GM19023 (cell line): ENCODE measurements around the gene GPD2.
A peak's percentile ranks its signal among the peaks of the same experiment; 100 is the strongest.

ENCODE experiments used
- ATAC-seq: cut with Tn5 transposase; IDR thresholded peaks from one replicate; pipeline ENCODE4 v1.9.1; 2021; ENCODE audit warnings: mild to moderate bottlenecking, moderate library complexity; ENCODE audit not compliant: unreplicated experiment

Gene GPD2

DNA sequence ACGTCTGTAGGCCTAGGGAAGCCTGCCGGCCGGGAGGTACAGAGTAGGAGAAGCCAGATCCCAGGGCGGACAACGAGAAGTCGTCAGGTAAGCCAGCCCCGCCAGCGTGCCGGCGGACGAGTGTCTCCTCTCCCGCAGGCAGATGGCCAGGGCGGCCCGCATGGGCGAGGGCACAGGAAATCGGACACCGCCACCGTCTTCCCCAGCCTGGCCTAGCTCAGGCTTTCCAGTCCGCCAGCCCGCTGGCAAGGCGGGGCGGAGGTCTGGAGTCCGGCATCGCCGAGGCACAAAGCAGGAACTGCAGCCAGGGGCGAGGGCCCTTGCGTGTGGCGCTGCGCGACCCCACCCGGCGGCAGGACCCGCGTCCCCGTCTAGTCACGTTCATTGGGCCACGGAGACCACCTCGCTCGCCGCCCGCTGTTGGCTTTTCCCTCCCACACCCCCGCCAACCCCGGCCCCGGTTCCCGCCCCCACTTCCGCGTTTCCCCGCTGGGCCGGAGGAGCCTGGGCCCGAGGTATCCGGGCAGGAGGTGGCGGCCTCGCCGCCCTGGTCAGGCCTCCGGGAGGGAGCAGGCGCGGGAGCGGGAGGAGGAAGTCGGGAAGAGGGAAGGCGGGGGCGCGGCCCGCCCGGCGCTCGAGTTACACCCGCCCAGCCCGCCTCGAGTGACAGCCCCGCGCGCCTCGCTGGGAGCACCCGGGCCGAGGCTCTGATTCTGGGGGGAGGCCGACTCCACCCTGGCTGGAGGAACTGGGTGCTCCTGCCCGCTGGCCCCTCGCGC, at the start of gene GPD2:
Gene GPD2, plus strand, starts transcription at position 662 of the 779 bp plus-strand sequence. CDS start 39,727 bp downstream, outside the sequence.
- peak; percentile 63 for ATAC-seq

DNA sequence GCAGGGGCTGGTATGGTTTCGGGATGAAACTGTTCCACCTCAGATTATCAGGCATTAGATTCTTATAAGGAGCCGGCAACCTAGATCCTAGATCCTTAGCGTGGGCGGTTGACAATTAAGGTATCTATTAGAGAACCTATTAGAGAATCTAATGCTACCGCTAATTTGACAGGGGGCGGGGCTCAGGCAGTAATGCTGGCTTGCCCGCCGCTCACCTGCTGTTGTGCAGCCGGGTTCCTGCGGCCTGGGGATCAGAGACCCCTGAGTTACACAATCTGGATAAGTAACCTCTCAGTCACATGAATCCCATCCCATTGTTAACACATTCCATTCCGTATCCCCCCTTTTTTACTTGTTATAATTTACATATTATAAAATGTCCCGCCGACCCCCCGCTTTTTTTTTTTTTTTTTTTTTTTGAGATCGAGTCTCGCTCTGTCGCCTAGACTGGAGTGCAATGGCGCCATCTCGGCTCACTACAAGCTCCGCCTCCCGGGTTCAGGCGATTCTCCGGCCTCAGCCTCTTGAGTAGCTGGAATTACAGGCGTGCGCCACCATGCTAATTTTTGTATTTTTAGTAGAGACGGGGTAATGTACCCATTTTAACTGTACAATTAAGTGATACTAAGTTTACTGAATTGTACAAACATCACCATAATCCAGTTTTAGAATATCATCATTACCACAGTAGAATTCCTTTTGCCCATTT, 42.0 kb upstream of the GPD2 start:
- no peak for ATAC-seq

DNA sequence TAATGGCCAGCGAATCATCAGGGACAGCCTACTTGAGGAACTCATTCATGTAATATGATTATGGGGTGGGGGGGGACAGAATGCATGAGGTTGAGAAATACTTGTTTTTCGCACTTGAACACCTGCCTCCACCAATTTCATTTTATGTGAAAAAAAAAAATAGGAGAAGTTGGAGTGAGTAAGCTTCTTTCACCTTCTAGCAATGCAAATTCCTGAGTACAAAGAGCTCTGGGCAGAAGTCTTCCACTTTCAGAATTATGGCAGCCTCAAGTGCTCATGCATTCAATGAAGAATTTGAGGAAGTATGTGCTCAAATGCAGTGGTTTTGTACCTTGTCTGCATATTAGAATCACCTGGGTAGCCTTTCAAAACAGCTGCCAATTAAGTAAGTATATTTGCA, 40.1 kb upstream of the GPD2 start:
- ATAC-seq: no peak

GRCh38 chr2:156397229-156397628, 39.0 kb upstream of the GPD2 start:
- ATAC-seq: no peak

GRCh38 chr2:156398176-156398575, 38.0 kb upstream of the GPD2 start:
- no peak for ATAC-seq

DNA sequence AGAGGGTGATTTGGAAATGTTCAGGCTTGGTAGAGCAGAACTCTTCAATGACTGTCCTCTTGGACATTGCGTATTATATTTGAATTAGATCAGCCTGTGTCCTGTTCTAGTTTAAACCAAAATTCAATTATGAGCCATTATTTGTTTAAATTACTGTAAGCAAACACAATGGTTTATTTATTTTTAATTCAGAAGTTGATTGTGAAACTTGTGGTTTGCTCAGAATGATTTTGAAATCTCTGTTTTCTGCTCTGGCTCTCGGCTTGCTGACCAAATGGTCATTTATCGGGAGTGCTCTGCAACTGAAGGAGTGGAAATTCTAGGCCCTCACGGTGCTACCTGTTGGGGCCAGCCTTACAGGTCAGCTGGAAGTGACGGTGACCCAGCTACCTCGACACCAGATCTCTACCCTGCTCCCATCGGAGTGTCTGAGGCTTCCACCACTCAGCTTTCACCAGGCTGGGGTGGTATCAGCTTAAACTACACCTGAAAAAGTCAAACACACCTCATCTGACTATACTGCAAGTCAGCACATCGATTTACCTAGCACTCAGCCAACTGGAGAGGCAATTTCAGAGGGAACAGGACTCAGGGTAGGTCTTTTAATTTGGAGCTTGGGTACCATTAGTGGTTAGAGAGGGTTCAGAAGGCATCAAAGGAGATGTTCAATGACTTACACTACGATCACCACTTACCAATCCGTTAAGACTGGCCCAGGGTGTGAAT, 36.8 kb upstream of the GPD2 start:
- ATAC-seq: no peak

DNA sequence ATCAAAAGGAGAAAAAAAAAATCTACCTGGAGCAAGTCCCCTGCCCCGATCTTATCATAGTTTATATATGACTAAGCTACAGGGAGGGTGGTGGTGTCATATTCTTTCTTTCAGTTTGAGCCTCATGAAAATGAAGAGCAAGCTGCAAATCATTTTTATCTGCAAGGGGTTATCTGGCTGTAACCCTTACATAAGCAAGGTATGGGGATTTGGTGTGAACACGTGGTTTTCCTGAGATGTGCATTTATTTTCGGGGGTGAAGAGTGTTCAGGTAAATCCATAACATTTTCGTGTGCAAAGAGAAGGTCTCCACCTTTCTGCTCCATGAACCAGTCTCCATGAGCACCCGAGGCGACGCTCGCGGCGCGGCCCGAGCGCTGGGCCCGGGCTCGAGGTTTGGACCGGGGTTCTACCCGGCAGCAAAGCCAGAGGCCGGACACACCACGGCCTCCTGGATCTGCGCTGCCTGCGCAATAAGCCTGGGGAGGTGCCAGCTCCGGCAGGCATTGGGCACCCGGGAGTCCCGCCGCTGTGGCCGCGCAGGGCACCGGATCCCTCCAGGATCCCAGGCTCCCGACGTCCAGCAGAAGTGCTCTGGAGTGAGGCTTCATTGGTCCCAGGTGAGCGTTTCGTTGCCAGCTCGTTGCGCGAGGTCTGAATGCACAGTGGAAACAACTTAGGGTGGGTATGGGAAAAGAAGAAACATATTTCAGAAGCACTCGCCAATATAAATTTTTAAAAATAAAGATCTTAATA, 36.1 kb upstream of the GPD2 start:
- ATAC-seq: peak; percentile 44

- ATAC-seq: peak; percentile 74
Measured at GRCh38 chr2:156400706-156401678, 35.2 kb upstream of the GPD2 start.

DNA sequence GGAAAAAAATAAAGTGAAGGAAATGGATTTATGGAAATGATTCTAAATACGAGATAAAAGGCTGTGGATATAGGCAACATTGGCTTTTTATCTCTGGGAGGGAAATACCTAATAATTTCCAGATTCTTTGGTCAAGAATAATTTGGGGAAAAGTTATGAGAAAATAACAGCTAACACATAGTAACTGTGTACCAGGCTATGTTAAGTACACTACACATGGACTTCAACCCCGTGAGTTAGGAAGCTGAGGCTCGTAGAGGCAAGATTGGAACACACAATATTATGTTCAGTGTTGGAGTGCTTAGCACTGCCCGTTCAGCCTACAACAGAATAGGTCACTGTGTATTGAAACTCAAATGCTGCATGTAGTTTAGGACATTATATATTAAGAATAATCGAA, 34.3 kb upstream of the GPD2 start:
- ATAC-seq: no peak

DNA sequence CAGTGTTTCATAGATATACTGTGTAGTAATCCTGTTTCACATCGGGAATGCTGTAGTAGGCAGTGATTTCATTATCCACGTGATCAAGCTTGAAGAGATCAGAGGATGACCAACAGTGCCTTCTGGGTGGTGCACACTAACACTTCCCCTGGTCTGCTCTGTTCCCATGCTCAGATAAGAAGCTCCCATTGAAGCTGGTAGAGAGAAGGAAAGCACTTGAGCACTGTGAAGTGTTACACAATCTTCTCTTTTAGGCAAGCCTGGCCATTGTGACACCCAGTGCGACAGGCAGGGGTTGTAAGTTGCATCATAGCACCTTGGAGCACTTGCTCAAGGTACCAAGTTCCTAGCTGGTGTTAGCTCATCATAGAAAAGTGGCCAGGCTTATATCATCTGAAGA, 30.6 kb upstream of the GPD2 start:
- no peak for ATAC-seq

- ATAC-seq: no peak
Measured at GRCh38 chr2:156411835-156412234, 24.3 kb upstream of the GPD2 start.

GRCh38 chr2:156421851-156422250, 14.3 kb upstream of the GPD2 start:
- no peak for ATAC-seq

DNA sequence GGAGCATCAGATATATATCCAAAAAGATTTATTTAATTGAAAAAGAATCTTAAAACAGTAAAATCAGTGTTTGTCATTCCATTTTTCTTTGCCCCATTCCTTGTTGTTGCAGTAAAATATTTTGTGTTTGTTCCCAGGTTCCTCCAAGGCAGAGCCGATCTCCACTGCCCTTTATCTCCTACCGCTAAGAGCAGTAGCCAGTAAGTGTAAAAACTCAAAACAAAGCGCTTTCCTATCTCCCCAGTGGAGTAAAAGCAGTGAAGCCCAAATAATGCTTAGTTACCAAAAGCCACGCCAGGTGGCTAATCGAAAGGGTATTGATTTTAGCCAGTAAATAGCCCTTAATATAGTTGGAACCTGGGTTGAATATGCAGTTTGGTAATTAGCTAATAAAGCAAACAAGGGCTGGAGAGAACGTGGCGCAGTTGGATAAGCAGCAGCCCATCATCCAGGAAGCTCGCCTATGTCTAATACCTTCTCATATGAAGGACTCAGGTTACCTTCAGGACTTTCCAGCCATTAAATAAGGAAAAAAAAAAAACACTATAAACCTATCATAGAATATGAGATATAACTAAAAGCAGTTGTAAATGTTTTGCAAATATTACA, 12.4 kb upstream of the GPD2 start:
- no peak for ATAC-seq

DNA sequence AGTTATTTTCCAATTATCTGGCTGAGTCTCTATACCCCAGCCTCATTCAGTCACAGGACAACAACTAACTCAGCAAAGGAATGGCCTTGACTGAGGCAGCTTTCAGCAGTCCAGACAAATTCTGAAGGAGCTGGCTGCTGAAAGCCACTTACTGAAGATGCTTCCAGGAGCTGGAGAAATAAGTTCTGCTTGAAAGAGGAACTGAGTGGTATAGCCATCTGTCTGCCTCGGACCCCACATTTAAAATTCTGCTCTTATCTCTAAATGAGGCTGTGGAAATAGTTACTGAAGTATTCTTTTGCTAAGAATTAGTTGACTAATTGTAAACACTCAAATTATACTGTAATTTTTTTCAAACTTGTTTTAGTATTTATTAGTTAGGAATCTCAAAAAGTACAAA, 9.1 kb upstream of the GPD2 start:
- ATAC-seq: no peak

GRCh38 chr2:156429211-156429610, 7.0 kb upstream of the GPD2 start:
- ATAC-seq: no peak

DNA sequence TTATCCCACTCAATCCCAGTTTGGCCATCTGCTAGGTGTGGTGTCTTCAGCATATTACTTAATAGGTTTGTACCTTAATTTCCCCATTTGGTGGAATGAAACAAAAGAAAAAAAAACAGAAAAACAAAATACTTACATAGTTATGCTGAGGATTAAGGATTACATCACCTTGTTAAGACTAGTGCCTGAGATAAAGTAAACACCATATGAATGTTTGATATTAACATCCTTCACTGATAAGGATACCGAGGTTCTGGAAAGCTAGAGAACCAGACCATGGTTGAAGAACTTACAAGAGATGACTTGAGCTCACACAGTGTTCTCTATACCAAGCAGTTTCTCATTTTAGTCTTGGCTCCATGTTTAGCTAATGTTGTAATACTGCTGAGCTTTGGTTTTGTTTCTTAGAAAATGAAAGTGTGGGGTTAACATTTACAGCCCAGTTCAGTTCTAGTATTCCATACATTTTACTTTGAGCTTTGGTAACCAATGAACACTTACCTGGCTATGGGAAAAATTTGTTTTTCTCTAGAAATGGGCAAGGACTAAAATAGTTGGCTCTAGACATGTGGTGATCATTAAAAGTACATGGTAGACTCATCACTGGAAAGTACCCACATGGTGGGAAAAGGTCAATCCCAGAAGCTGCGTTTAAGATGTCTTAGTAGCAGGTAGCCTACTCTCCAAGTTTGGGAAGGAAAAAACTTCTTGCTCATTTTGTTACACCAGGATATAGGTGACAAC, 5.8 kb upstream of the GPD2 start:
- peak; percentile 19 for ATAC-seq

GRCh38 chr2:156430980-156431358, 5.2 kb upstream of the GPD2 start:
- peak; percentile 41 for ATAC-seq

GRCh38 chr2:156434461-156435291, 1.5 kb upstream of the GPD2 start:
- ATAC-seq: no peak
